ENCODE results near the gene YWHAH.

YWHAH gene

GRCh38 chr22:31933406-31933805 is 10.9 kb upstream of the YWHAH start:
- no peak overlapping the region for H3K27ac Mint-ChIP-seq
- H3K9me3 Mint-ChIP-seq: no peaks in the 10 kb centered on the region
- H3K27me3 Mint-ChIP-seq (ENCODE audit: low read depth): peaks cover 9% of the 10 kb centered on the region
- DNase-seq (ENCODE audit: low spot score): no peak
- H3K4me3 Mint-ChIP-seq: no peak overlapping the region
- H3K36me3 Mint-ChIP-seq (ENCODE audit: low read depth): no peaks in the 10 kb centered on the region
- no peaks in the 10 kb centered on the region for H3K4me1 Mint-ChIP-seq (ENCODE audit: low read depth)

- Mint-ChIP-seq H3K36me3 (ENCODE audit: low read depth) (no peaks in the 10 kb centered on the region), H3K4me3 (no peak overlapping the region), H3K4me1 (ENCODE audit: low read depth) (no peaks in the 10 kb centered on the region), H3K9me3 (no peaks in the 10 kb centered on the region), H3K27me3 (ENCODE audit: low read depth) (peaks cover 9% of the 10 kb centered on the region), H3K27ac (no peak overlapping the region)
- no peak for DNase-seq (ENCODE audit: low spot score)
These were observed 10.4 kb upstream of the YWHAH start for GRCh38 chr22:31933816-31934482.

- no peaks in the 10 kb centered on the region for H3K36me3 Mint-ChIP-seq (ENCODE audit: low read depth)
- DNase-seq (ENCODE audit: low spot score): no peak
- no peak overlapping the region for H3K4me3 Mint-ChIP-seq
- H3K9me3 Mint-ChIP-seq: no peaks in the 10 kb centered on the region
- no peaks in the 10 kb centered on the region for H3K4me1 Mint-ChIP-seq (ENCODE audit: low read depth)
- peaks cover 6% of the 10 kb centered on the region for H3K27me3 Mint-ChIP-seq (ENCODE audit: low read depth)
- H3K27ac Mint-ChIP-seq: no peak overlapping the region
These were observed 8.2 kb upstream of the YWHAH start for GRCh38 chr22:31935961-31936635.

- no peak overlapping the region for H3K4me3 Mint-ChIP-seq
- H3K27ac Mint-ChIP-seq: no peak overlapping the region
- H3K27me3 Mint-ChIP-seq (ENCODE audit: low read depth): peaks cover 3% of the 10 kb centered on the region
- H3K9me3 Mint-ChIP-seq: no peaks in the 10 kb centered on the region
- H3K36me3 Mint-ChIP-seq (ENCODE audit: low read depth): no peaks in the 10 kb centered on the region
- no peaks in the 10 kb centered on the region for H3K4me1 Mint-ChIP-seq (ENCODE audit: low read depth)
- DNase-seq (ENCODE audit: low spot score): no peak
These were observed 7.0 kb upstream of the YWHAH start for GRCh38 chr22:31937341-31937740.

- Mint-ChIP-seq H3K4me3 (no peak overlapping the region), H3K4me1 (ENCODE audit: low read depth) (peaks cover 2% of the 10 kb centered on the region), H3K27ac (no peak overlapping the region), H3K27me3 (ENCODE audit: low read depth) (peaks cover 3% of the 10 kb centered on the region), H3K9me3 (no peaks in the 10 kb centered on the region), H3K36me3 (ENCODE audit: low read depth) (no peaks in the 10 kb centered on the region)
- DNase-seq (ENCODE audit: low spot score): no peak
These were observed 6.0 kb upstream of the YWHAH start for GRCh38 chr22:31938296-31938695.

GRCh38 chr22:31940506-31940905 is 3.8 kb upstream of the YWHAH start:
- Mint-ChIP-seq H3K4me3 (no peak overlapping the region), H3K27me3 (ENCODE audit: low read depth) (peaks cover 3% of the 10 kb centered on the region), H3K27ac (no peak overlapping the region), H3K36me3 (ENCODE audit: low read depth) (no peaks in the 10 kb centered on the region), H3K4me1 (ENCODE audit: low read depth) (peaks cover 4% of the 10 kb centered on the region), H3K9me3 (no peaks in the 10 kb centered on the region)
- no peak for DNase-seq (ENCODE audit: low spot score)

GRCh38 chr22:31942091-31942490 is 2.2 kb upstream of the YWHAH start:
- H3K4me3 Mint-ChIP-seq: no peak overlapping the region

GRCh38 chr22:31943206-31943977 is 943 bp upstream of the YWHAH start:
- Mint-ChIP-seq H3K36me3 (ENCODE audit: low read depth) (peaks cover 12% of the 10 kb centered on the region), H3K27ac (peak overlapping the region; percentile 82), H3K4me3 (peak overlapping the region; percentile 94), H3K27me3 (ENCODE audit: low read depth) (no peaks in the 10 kb centered on the region), H3K9me3 (no peaks in the 10 kb centered on the region), H3K4me1 (ENCODE audit: low read depth) (peaks cover 12% of the 10 kb centered on the region)
- no peak for DNase-seq (ENCODE audit: low spot score)

More at GRCh38 chr22:31942091-31942490, 2.2 kb upstream of the YWHAH start:
- Mint-ChIP-seq H3K27me3 (ENCODE audit: low read depth) (peaks cover under 1% of the 10 kb centered on the region), H3K27ac (peak overlapping the region; percentile 24), H3K4me1 (ENCODE audit: low read depth) (peaks cover 6% of the 10 kb centered on the region), H3K9me3 (no peaks in the 10 kb centered on the region), H3K36me3 (ENCODE audit: low read depth) (peaks cover 1% of the 10 kb centered on the region)
- no peak for DNase-seq (ENCODE audit: low spot score)

- Mint-ChIP-seq H3K9me3 (no peaks in the 10 kb centered on the region), H3K27me3 (ENCODE audit: low read depth) (no peaks in the 10 kb centered on the region), H3K36me3 (ENCODE audit: low read depth) (peaks cover 22% of the 10 kb centered on the region), H3K27ac (no peak overlapping the region), H3K4me1 (ENCODE audit: low read depth) (peaks cover 12% of the 10 kb centered on the region), H3K4me3 (no peak overlapping the region)
- DNase-seq (ENCODE audit: low spot score): peak; percentile 39
These were observed 536 bp downstream of the YWHAH start for GRCh38 chr22:31944700-31945442.

- Mint-ChIP-seq H3K36me3 (ENCODE audit: low read depth) (peaks cover 25% of the 10 kb centered on the region), H3K27me3 (ENCODE audit: low read depth) (no peaks in the 10 kb centered on the region), H3K4me3 (no peak overlapping the region), H3K27ac (no peak overlapping the region), H3K9me3 (no peaks in the 10 kb centered on the region), H3K4me1 (ENCODE audit: low read depth) (peaks cover 15% of the 10 kb centered on the region)
- no peak for DNase-seq (ENCODE audit: low spot score)
These were observed 1.1 kb downstream of the YWHAH start for GRCh38 chr22:31945443-31945855.

GRCh38 chr22:31945971-31946680 is 1.8 kb downstream of the YWHAH start:
- H3K27me3 Mint-ChIP-seq (ENCODE audit: low read depth): no peaks in the 10 kb centered on the region
- no peak for DNase-seq (ENCODE audit: low spot score)
- H3K36me3 Mint-ChIP-seq (ENCODE audit: low read depth): peaks cover 31% of the 10 kb centered on the region
- H3K4me1 Mint-ChIP-seq (ENCODE audit: low read depth): peaks cover 19% of the 10 kb centered on the region
- no peak overlapping the region for H3K27ac Mint-ChIP-seq
- no peaks in the 10 kb centered on the region for H3K9me3 Mint-ChIP-seq
- H3K4me3 Mint-ChIP-seq: no peak overlapping the region

GRCh38 chr22:31947296-31947695 is 3.0 kb downstream of the YWHAH start:
- DNase-seq (ENCODE audit: low spot score): no peak

GRCh38 chr22:31948002-31948401 is 3.7 kb downstream of the YWHAH start:
- no peak overlapping the region for H3K27ac Mint-ChIP-seq
- H3K4me1 Mint-ChIP-seq (ENCODE audit: low read depth): peaks cover 30% of the 10 kb centered on the region
- no peak overlapping the region for H3K4me3 Mint-ChIP-seq
- no peak for DNase-seq (ENCODE audit: low spot score)
- H3K27me3 Mint-ChIP-seq (ENCODE audit: low read depth): no peaks in the 10 kb centered on the region
- no peaks in the 10 kb centered on the region for H3K9me3 Mint-ChIP-seq
- H3K36me3 Mint-ChIP-seq (ENCODE audit: low read depth): peaks cover 42% of the 10 kb centered on the region

More at GRCh38 chr22:31947296-31947695, 3.0 kb downstream of the YWHAH start:
- Mint-ChIP-seq H3K27ac (peak overlapping the region; percentile 80), H3K9me3 (no peaks in the 10 kb centered on the region), H3K36me3 (ENCODE audit: low read depth) (peaks cover 42% of the 10 kb centered on the region), H3K27me3 (ENCODE audit: low read depth) (no peaks in the 10 kb centered on the region), H3K4me3 (peak overlapping the region; percentile 70), H3K4me1 (ENCODE audit: low read depth) (peaks cover 29% of the 10 kb centered on the region)

Measured in T-helper 2 cell treated with Interferon-gamma antibody and Interleukin-4, amounts not matched to agents 5 μg/mL and 100 μg/mL, for 36 hours (primary cell).